HG03095 (cell line): ENCODE measurements around the gene WDFY4.

Source experiments
- ATAC-seq: cut with Tn5 transposase; IDR thresholded peaks from one replicate; pipeline ENCODE4 v1.9.1; 2021; ENCODE audit warnings: moderate library complexity; ENCODE audit not compliant: unreplicated experiment

The WDFY4 gene

DNA sequence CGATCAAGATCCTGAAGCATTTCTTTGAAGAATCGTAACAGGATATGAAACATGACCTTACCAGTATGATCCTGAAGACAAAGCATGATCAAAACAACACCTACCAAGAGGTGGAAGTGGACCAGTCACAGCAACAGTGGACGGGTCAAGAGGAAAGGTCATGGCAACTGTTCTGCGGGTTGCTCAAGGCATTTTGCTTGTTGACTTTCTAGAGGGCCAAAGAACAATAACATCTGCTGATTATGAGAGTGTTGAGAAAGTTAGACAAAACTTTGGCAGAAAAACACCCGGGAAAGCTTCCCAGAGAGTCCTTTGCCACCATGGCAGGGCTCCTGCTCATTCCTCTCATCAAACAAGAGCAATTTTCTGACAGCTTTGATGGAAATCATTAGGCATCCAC, 320.6 kb downstream of the WDFY4 start:
- no peak for ATAC-seq

DNA sequence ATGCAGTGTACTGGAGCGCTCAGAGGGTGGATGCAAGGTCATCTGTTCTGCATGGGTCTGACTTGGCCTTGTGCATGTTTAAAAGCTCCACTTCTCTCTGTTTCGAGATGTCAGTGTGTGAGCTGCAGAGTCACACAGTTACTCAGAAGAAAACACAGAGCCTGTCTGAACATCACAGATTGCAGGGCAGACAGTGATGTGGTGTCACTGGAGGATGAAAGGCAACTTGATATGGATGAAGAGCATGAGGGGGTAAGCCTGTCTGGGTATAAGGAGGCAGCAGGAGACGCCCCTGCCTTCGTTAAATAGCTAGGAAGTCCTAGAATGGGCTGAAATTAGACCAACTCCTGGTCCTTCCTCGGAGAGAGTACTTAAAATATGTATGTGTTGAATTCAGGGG, 322.5 kb downstream of the WDFY4 start:
- ATAC-seq: no peak

DNA sequence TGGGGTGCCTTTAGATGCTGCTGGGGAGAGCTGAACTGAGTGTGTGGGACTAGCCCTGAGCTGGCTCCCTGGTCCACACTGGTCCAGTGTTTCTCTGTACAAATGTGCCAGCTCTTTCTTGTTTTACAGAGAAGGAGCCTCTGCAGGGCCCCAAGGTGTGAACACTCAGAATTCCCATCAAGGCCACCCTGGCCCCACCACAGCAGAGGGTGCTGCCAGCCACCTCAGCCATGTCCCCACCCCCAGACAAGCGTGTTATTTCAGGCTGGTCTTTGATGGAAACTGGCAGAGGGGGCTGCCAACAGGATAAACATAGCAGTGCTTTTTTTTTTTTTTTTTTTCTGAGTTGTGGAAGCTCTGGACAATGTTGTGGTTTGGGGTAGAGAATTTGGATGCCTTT, 323.4 kb downstream of the WDFY4 start:
- no peak for ATAC-seq

DNA sequence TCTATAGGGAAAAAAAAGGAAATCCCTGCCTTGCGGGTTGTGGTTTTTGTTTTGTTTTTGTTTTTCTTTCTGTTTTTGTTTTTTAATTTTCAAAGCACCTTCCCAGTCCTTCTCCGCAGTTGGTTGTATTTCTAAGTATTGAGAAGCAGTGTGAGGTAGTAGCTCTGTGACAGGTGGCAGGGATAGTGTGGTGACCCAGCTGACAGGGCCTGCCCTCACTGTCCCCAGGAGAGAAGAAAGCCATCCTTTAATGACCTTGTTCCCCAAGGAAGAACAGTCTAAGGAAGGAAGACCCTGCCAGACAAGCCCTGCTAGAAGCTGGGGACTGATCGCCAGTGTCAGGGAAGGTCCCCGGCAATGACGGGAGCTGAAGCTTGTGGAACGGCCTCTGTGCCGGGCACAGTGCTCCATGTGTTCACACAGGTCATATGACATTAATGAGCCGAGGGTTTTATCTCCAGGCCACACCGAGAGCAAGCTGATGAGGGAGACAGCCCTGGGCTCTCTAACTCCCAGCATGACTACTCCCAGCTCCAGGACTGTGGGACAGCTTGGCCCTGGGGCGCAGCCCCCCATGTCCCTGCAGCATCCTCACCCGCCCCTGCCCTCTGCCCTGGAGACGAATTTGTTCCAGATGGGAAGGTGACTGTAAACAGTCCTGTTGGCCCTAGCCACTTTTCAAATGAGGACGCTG, 324.0 kb downstream of the WDFY4 start:
- no peak for ATAC-seq

DNA sequence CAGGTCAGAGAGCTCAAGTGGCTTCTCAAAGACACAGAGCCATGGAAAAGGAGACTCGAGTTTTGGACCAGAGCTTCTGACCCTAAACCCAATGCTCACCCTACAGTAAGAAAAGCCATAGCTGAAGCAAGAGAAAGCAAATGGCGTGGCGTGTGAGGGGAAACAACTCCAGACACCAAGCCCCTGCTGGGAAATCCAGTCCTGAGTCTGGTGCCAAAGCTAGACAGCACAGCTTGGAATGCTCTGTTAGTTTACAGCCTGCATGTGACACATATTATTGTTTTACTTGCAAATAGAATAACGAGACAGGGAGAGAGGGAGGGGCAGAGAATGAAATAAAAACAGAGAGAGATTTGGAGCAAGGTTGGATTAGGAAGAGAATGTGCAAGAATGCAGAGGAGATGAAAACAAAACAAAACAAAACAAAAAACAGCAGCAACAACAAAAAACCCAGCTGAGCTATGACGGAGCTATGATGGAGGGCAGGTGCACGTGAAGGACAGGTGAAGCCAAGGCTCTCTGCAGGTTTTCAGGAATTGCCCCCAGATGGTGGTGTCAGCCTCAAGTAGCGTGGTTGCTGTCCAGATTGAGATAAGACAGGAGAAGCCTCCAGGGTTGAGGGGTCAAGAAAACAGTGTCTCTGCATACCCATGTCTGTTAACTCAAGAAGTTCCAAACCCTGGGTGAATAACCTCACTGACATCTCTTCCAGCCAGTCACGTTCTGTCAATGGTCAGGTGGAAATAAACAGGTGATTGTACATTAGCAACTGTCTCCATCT, 324.7 kb downstream of the WDFY4 start:
- ATAC-seq: no peak

DNA sequence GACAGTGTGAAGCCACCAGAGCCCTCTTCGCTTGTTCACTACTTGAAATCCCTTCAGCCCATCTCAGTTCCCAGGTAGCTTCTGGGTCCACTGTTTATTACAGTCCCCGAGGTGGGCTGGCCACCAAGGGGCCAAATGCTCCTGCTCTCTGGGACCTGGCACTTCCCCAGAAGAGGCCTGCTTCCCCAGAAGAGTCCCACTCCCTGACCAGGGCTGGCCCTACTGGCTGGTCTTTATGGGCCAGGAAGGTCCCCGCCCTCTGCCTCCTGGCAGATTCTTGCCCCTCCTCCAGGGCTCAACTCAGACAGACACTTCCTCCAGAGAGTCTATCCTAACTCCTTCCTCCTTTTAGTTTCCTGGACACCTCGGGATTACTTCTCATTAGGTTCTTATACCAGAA, 325.6 kb downstream of the WDFY4 start:
- no peak for ATAC-seq

DNA sequence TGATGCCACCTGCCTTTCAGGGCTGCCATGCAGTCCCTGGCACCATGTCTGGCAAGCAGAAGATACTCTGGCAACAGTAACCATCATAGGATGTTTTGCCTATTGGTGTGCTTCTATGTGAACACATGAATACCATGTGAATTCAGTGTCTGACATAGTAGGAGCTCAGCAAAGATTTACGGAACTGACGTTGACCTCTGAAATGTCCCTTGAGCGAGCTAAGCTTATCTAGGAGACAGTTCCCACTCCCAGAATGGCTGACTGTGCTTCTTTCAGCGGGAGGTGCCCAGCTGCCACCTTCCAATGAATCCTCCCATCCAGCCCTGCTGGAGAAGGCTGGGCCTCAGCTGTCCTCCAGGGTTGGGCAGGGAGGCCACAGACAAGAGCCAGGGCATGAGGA, 326.2 kb downstream of the WDFY4 start:
- ATAC-seq: no peak

DNA sequence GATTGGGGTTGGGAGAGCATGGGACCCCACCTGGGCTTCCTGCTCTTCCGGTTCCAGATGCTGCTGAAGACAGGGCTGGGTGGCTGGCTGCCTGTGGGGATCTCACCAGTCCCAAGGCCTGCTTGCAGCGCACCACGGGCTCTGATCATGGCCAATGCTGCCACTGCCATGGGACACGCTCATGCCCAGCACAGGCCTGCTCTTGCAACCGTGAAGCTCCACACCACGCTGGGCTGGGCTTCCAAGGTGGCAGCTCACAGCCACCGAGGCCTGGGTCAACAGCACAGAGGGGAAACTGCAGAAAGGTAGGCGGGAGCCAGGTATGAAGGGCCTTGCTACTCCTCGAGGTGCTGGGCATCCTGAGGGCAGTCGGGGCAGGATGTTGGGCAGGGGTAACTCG, 327.1 kb downstream of the WDFY4 start:
- ATAC-seq: no peak

DNA sequence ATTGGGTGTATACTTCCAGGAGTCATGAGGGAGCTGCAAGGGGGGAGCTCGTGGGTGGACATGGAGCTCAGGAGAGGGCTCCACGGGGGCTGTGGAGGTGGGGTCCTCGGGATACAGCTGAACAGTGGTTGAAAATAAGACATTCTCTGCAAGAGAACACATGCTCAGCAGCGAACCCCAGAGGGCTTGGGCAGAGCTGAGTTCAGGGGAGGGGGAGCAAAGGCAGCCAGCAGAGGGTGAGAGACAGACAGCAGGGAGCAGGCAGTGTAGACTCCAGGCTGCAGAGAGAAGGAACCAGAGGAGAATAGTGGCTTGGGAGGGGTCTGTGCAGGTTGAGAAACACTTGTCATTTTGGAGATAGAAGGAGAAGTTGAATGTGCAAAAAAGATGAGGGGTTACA, 327.9 kb downstream of the WDFY4 start:
- ATAC-seq: no peak

DNA sequence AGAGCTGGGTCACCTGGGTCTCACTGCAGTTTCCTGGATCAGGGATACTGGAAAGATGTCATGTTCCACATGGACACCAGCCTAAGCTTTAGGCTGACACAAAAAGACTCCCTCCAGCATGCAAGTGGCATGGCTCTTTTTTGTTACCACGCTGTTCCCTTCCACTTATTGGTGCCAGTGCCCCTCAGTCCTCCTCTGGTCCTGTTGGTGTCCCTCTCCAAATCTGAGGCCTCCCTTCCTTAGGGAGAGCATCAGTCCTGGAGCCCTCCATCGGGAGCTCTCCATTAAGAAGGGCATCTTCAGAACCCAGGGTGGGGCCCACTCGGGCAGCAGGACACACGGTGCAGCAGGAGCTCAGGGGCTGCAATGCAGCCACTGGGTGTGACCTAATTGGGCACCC, 331.0 kb downstream of the WDFY4 start:
- no peak for ATAC-seq

DNA sequence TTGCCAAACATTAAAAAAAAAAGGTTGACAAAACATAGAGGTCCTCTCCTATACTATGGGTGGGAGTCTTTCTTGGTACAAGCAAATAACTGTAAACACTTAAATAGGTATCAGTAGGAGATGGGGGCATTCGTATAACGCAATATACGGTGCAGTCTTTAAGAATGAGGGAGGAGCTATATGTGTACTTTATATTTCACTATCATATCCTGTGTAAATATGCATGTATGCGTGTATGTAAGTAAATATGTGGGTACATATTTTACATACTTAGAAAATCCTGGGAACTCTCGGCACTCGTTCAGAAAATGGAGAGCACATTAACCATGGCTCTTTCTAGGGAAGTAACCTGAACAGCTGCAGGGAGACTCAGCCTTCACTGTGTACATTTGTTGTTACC, 337.0 kb downstream of the WDFY4 start:
- ATAC-seq: no peak

DNA sequence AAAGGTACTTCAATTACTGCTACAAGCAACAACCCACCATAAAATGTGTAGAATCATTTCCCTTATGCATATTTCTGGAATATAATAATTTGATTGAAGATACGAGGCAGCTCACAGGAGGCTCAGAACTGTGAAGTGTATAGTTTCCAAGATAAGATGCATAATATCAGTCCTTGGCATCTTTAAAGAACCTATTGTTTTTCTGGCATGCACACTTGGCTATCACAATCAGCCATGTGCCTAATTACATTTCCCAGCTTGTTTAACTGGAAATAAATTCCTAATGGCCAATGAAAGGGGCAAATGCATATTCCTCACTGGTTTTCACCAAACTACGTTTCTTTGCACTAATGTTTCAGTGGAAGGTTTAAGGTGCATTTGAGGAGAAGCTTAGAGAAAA, 338.4 kb downstream of the WDFY4 start:
- ATAC-seq: no peak

DNA sequence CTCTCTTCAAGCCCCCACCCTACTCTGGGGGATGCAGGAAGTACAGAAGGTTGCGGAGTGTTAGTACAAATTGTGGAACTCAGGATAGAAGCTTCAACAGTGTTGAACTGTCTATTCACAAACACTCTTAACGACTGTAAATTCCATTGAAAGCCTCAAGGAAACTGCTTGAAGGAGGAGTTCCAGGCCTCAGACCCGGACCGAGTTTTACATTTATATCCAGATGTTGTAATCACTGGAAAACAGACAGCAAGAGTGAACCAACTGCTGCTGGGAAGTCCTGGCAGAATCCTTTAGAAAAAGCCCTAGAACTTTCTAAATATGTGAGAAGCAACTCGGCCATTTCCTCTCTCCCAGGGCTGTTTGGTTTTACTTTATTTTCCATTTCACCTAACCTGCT, 339.1 kb downstream of the WDFY4 start:
- no peak for ATAC-seq

DNA sequence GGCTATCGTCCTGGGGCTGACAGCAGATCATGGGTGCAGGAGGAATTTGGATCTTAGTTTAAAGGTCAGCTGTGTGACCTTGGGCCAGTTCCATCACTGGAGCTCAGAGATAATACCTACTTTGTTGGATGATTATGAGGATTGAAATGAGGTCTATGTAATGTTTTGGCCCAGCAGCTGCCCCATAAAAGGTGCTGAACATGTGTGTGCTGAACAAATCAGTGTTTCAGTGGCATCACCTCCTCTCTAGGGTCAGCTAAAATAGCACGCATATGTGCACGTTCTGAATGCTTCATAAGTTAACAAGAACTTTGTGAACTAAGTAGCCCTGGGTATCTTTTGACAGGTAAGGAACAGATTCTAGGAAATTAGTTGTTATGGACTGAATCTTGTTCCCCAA, 339.8 kb downstream of the WDFY4 start:
- ATAC-seq: no peak

DNA sequence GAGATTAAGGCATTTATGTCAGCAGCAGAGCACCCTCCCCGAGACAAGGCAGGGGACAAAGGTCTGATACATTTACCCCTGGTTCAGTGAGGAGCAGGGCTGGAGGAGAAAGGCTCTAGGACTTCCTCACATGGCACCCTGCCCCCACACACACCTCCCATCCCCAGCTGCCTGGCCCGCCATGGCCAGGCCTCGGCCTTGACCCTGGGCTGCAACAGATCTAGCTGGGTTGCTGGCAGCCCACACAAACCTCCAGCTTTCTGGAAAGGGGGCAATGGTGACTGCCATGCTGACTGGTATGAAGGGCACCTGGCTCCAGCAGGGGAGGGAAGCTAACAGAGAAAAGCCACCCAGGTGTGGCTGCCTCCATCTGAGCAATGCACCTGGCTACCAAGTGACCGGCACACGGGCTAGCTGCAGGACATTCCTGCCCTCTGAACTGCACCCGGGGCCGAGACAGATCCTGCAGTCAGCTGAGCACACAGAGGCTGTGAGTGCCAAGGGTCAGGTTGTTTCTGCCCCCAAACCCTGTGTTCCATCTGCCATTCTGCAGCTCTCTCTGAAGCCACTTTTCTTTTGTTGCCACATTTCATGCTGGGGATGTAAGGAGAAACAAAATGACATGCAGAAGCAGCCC, 340.8 kb downstream of the WDFY4 start:
- no peak for ATAC-seq

DNA sequence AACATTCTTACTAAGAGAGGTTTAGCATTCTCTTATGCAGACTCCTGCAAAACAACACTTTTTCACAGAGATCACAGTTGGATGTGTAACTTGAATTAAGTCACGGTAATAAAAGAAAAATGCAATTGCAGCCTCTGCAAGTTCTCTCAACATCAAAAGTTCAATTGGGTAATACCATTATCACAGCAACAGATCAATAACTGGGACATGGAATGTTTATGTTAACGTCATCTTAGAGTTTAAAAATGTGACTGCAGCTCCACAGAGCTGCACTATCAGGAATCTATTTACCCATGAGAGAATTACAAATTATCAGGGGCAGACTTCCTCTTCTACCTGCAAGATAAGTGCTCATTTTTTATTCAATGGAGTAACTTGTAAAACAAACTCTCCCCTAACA, 344.0 kb downstream of the WDFY4 start:
- ATAC-seq: no peak

DNA sequence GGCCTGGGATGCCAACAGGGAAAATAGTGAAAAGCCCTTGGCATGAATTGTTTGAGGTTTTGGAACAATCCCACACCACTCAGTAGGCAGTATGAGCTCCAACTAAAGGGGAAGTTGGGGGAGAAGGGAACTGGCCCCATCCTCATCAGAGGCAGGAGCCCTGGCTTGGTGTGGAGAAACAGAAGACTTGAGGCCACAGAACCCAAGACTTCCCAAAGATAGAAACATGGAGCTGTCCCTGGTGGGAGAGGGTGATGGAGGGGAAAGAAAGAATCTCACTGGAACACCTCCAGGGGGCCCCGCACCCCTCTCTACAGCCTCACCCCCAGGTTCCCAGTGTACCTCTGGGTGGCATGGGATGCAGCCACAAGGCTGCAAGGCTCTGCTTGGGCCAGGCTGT, 345.0 kb downstream of the WDFY4 start:
- ATAC-seq: no peak
